Natural killer cell (primary cell): Measurements from ENCODE around the gene PPM1F. TPM values are rescaled to one million over a fixed set of nuclear protein-coding genes. Genes with fewer than 3 reads are reported as not detected.

ENCODE experiments used
- ATAC-seq, 3 donors: fragments of 150-1000 bp in 2 of 3; fragments of 200-7000 bp in 1 of 3; cut with Tn5 transposase; 1 replicate in 1 of 3; 2 replicates in 2 of 3; pipeline ENCODE4 v1.10.0; 2021; ENCODE audit warnings: mild to moderate bottlenecking in 2 of 3, moderate library complexity in 2 of 3
- DNase-seq, 2 donors: peaks; one replicate each; pipeline versions ENCODE4 v3.0.0 to v3.0.0-alpha.2; 2013 to 2021; ENCODE audit warnings: mixed read lengths in 1 of 2
- H3K27ac ChIP-seq: one replicate; pipeline ENCODE4 v1.5.1; 2013; ENCODE audit warnings: mild to moderate bottlenecking, low read length
- H3K27me3 ChIP-seq: one replicate; pipeline ENCODE4 v1.6.1; 2013; ENCODE audit warnings: low read length; ENCODE audit not compliant: control insufficient read depth, insufficient read depth
- H3K36me3 ChIP-seq: one replicate; pipeline ENCODE4 v1.6.1; 2013; ENCODE audit warnings: low read length; ENCODE audit not compliant: control insufficient read depth, insufficient read depth
- H3K4me1 ChIP-seq: one replicate; pipeline ENCODE4 v1.6.1; 2013; ENCODE audit warnings: low read length; ENCODE audit not compliant: control insufficient read depth, insufficient read depth
- H3K4me3 ChIP-seq: one replicate; pipeline ENCODE4 v1.5.1; 2013; ENCODE audit warnings: low read length
- H3K9me3 ChIP-seq: one replicate; pipeline ENCODE4 v1.6.1; 2013; ENCODE audit warnings: low read length; ENCODE audit not compliant: control insufficient read depth, insufficient read depth
- H3K27ac Mint-ChIP-seq, 2 donors: one replicate each; pipeline ENCODE4 v1.8.0; 2022; ENCODE audit warnings: mild to moderate bottlenecking in 2 of 2, mixed read lengths in 2 of 2, moderate library complexity in 1 of 2
- H3K27me3 Mint-ChIP-seq, 2 donors: one replicate each; pipeline ENCODE4 v1.8.0; 2022; ENCODE audit warnings: low read depth in 2 of 2, mixed read lengths in 2 of 2
- H3K36me3 Mint-ChIP-seq: one replicate; pipeline ENCODE4 v1.8.0; 2022; ENCODE audit warnings: mixed read lengths
- H3K4me1 Mint-ChIP-seq, 2 donors: one replicate each; pipeline ENCODE4 v1.8.0; 2022; ENCODE audit warnings: mixed read lengths in 2 of 2
- H3K4me3 Mint-ChIP-seq: one replicate; pipeline ENCODE4 v1.8.0; 2022; ENCODE audit warnings: mild to moderate bottlenecking, moderate library complexity, mixed read lengths
- H3K9me3 Mint-ChIP-seq, 2 donors: one replicate each; pipeline ENCODE4 v1.8.0; 2022; ENCODE audit warnings: mixed read lengths in 2 of 2
- WGBS: methylation state at CpG from one replicate; pipeline ENCODE4 v1.1.7; 2013; ENCODE audit warnings: missing lambda C conversion rate; ENCODE audit not compliant: insufficient coverage; 5-methylcytosine and 5-hydroxymethylcytosine counted together
- intact Hi-C: fragments of 100-400 bp; cut with micrococcal nuclease; formaldehyde crosslinking; loops from one replicate; pipeline ENCODE4 v1.14.2; 2022
- total RNA-seq, 4 donors: library from RNA; stranded (reverse); fragments of 120-200 nt in 1 of 4; gene quantifications; one replicate each; pipeline versions ENCODE4 v1.2.3 to v1.2.4, GENCODE V29; 2013 to 2022
- TF ChIP-seq, protein P1 (sequence below): fragments of 200-600 bp; IDR thresholded peaks from one replicate; pipeline ENCODE4 v1.8.0; 2022; ENCODE audit warnings: antibody characterized with exemption

PPM1F gene
- total RNA-seq, 3 donors from 2014 or later (not counting 1 experiment from before 2014, with no cell fraction given), result 25.1 to 30.3 (median 25.5) TPM

DNA sequence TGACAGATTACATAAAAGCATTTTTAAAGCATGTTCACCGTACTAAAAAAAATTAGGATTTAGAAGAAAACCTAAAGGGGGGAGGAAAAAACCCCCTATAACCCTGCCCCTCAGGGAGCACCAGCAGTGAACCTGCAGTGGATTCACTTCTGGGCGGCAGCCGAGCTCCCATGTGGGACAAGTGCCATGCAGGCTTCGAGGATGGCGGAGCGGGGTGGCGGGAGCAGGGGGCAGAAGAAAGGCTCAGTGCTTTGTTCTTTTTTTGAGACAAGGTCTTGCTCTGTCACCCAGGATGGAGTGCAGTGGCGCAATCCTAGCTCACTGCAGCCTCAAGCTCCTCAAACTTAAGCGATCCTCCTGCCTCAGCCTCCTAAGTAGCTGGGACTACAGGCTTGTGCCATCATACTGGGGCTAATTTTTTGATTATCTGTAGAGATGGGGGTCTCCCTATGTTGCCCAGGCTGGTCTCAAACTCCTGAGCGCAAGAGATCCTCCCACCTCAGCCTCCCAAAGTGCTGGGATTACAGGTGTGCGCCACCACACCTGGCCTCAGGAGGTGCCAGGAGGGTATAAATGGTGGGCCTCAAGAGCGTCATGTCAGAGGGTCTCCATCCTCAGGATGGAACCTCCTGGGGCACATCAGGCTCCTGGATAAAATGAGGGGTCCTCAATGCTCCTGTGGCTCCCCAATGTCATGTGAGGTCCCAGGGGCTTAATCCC, 34.0 kb downstream of the PPM1F start:
- ATAC-seq, result no peak

DNA sequence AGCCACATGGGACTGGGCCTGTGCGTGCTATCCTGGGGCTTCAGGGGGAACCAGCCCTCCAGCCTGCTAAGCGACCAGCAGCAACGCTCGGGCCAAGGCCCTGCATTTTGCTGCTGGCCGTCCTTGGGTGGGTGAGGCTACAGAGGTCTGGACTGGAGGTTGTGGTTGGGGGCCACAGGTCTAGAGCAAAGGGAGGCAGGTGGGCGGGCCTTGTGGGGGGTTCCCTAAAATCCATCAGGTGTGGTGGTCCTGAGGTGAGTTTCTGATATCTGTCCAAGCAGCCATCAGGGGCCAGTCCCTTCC, 34.7 kb downstream of the PPM1F start:
- Histone ChIP-seq H3K4me3 (no peak overlapping the region), H3K27ac (no peak overlapping the region), H3K27me3 (no peaks in the 10 kb centered on the region), H3K9me3 (no peaks in the 10 kb centered on the region), H3K4me1 (no peaks in the 10 kb centered on the region), H3K36me3 (no peaks in the 10 kb centered on the region)
- Mint-ChIP-seq H3K36me3 (no peaks in the 10 kb centered on the region), H3K4me1 (no peaks in the 10 kb centered on the region), H3K4me3 (no peak overlapping the region), H3K27ac (no peak overlapping the region), H3K27me3 (no peaks in the 10 kb centered on the region), H3K9me3 (no peaks in the 10 kb centered on the region)
- intact Hi-C loops, result no loop called here
- ATAC-seq (no peak), DNase-seq (no peak)
- WGBS, result 93% methylated on average over 6 of the region's 6 CpGs
- TF ChIP-seq, protein P1, sequence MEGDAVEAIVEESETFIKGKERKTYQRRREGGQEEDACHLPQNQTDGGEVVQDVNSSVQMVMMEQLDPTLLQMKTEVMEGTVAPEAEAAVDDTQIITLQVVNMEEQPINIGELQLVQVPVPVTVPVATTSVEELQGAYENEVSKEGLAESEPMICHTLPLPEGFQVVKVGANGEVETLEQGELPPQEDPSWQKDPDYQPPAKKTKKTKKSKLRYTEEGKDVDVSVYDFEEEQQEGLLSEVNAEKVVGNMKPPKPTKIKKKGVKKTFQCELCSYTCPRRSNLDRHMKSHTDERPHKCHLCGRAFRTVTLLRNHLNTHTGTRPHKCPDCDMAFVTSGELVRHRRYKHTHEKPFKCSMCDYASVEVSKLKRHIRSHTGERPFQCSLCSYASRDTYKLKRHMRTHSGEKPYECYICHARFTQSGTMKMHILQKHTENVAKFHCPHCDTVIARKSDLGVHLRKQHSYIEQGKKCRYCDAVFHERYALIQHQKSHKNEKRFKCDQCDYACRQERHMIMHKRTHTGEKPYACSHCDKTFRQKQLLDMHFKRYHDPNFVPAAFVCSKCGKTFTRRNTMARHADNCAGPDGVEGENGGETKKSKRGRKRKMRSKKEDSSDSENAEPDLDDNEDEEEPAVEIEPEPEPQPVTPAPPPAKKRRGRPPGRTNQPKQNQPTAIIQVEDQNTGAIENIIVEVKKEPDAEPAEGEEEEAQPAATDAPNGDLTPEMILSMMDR, result no peak

More for the DNA sequence above, 34.0 kb downstream of the PPM1F start:
- Mint-ChIP-seq H3K36me3 (no peaks in the 10 kb centered on the region), H3K27me3 (no peaks in the 10 kb centered on the region), H3K4me1 (no peaks in the 10 kb centered on the region), H3K27ac (no peak overlapping the region), H3K4me3 (no peak overlapping the region), H3K9me3 (no peaks in the 10 kb centered on the region)
- TF ChIP-seq, protein P1, result no peak
- H3K36me3 ChIP-seq, result no peaks in the 10 kb centered on the region
- no peak overlapping the region for H3K27ac ChIP-seq
- no peaks in the 10 kb centered on the region for H3K27me3 ChIP-seq
- H3K9me3 ChIP-seq, result no peaks in the 10 kb centered on the region
- DNase-seq, result no peak
- intact Hi-C loops, result no loop called here
- H3K4me3 ChIP-seq, result no peak overlapping the region
- H3K4me1 ChIP-seq, result no peaks in the 10 kb centered on the region
- 98% methylated on average over 10 of the region's 12 CpGs for WGBS

DNA sequence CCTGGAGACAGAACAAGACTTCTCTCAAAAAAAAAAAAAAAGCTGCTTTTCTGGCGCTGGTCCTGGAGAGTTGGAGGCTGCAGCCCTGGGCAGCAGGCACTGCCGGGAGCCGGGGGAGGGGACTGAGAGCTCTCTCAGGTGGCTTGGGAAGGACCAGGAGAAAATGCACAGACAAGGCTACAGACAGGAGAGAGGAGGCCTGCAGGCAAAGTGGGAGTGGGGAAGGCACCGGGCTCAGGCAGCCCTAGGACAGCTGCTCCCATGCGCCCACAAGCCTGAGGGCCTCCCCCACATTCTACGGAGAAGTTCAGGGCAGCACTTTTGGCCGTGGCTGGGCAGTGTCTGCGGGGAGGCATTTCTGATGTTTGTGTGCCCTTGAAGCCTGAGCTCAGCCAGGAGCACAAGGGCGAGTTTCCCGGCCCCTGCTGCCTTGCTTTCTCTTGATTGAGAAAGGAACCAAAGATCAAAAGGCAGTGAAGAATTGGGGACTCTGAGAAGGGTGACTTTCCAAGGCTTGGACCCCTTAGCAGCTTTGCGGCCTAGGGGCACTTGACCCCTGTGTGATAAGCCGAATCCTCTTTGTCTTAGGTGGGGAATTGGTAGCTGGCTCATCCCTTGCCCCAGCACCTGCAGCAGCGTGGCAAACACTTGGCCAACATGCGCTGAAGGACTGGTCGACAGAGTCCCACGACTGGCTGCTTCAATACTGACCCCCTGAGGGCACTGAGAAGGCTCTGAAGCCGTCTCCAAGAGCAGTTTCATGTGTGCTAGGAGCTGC, 35.3 kb downstream of the PPM1F start:
- Histone ChIP-seq H3K27me3 (no peaks in the 10 kb centered on the region), H3K4me1 (no peaks in the 10 kb centered on the region), H3K9me3 (no peaks in the 10 kb centered on the region), H3K4me3 (no peak overlapping the region), H3K36me3 (no peaks in the 10 kb centered on the region), H3K27ac (no peak overlapping the region)
- 93% methylated on average over 17 of the region's 17 CpGs for WGBS
- no peak overlapping the region for H3K27ac Mint-ChIP-seq
- no peaks in the 10 kb centered on the region for H3K9me3 Mint-ChIP-seq
- no peak for ATAC-seq
- H3K4me1 Mint-ChIP-seq, result no peaks in the 10 kb centered on the region
- no peak for DNase-seq
- intact Hi-C loops, result no loop called here
- H3K36me3 Mint-ChIP-seq, result no peaks in the 10 kb centered on the region
- H3K27me3 Mint-ChIP-seq, result no peaks in the 10 kb centered on the region
- H3K4me3 Mint-ChIP-seq, result no peak overlapping the region
- TF ChIP-seq, protein P1, result no peak
